Mesendoderm (in vitro differentiated cells): ENCODE results near the gene ATRN.
"Not testable (repeated sequence)": the region's sequence is repeated elsewhere in the genome, so short reads cannot be mapped to it uniquely, and the experiment has no call there.

ENCODE experiments used
- DNase-seq: peaks from one replicate; pipeline ENCODE4 v3.0.0; 2013
- H2AK5ac ChIP-seq: 2 replicates; pipeline ENCODE4 v1.6.1; 2013; ENCODE audit warnings: low read length, inconsistent platforms
- H2BK120ac ChIP-seq: 2 replicates; pipeline ENCODE4 v1.6.1; 2013; ENCODE audit warnings: low read depth, mild to moderate bottlenecking, low read length, moderate library complexity, mixed read lengths
- H2BK15ac ChIP-seq: replicated peaks from 2 replicates; pipeline ENCODE4 v1.6.1; 2013; ENCODE audit warnings: low read depth, mild to moderate bottlenecking, moderate library complexity
- H2BK5ac ChIP-seq: 2 replicates; pipeline ENCODE4 v1.6.1; 2013; ENCODE audit warnings: low read length, inconsistent platforms
- H3K18ac ChIP-seq: 2 replicates; pipeline ENCODE4 v1.6.1; 2013; ENCODE audit warnings: mild to moderate bottlenecking, low read length, mixed read lengths
- H3K23ac ChIP-seq: one replicate; pipeline ENCODE4 v1.6.1; 2013; ENCODE audit warnings: low read length
- H3K27ac ChIP-seq: 2 replicates; pipeline ENCODE4 v1.5.1; 2013; ENCODE audit warnings: low read depth, mild to moderate bottlenecking, inconsistent platforms, low read length, moderate library complexity
- H3K27me3 ChIP-seq: 2 replicates; pipeline ENCODE4 v1.6.1; 2013; ENCODE audit warnings: low read length, control low read depth, mild to moderate bottlenecking, inconsistent platforms; ENCODE audit not compliant: insufficient read depth, poor library complexity
- H3K36me3 ChIP-seq: 2 replicates; pipeline ENCODE4 v1.6.1; 2013; ENCODE audit warnings: low read length, inconsistent platforms; ENCODE audit not compliant: control insufficient read depth, insufficient read depth
- H3K4ac ChIP-seq: one replicate; pipeline ENCODE4 v1.6.1; 2013; ENCODE audit warnings: low read depth, mild to moderate bottlenecking, low read length, moderate library complexity
- H3K4me1 ChIP-seq: 2 replicates; pipeline ENCODE4 v1.6.1; 2013; ENCODE audit warnings: low read depth, low read length, inconsistent platforms; ENCODE audit not compliant: control insufficient read depth
- H3K4me2 ChIP-seq: 2 replicates; pipeline ENCODE4 v1.6.1; 2013; ENCODE audit warnings: low read length
- H3K4me3 ChIP-seq: 2 replicates; pipeline ENCODE4 v1.5.1; 2013; ENCODE audit warnings: mild to moderate bottlenecking, low read length
- H3K56ac ChIP-seq: one replicate; pipeline ENCODE4 v1.6.1; 2013; ENCODE audit warnings: low read length
- H3K79me1 ChIP-seq: 2 replicates; pipeline ENCODE4 v1.6.1; 2013; ENCODE audit warnings: low read length, inconsistent platforms
- H3K79me2 ChIP-seq: 2 replicates; pipeline ENCODE4 v1.6.1; 2013; ENCODE audit warnings: mild to moderate bottlenecking, low read length; ENCODE audit not compliant: control insufficient read depth, insufficient read depth
- H3K9ac ChIP-seq: 2 replicates; pipeline ENCODE4 v1.6.1; 2013; ENCODE audit warnings: low read length, inconsistent platforms
- H4K5ac ChIP-seq: one replicate; pipeline ENCODE4 v1.6.1; 2013; ENCODE audit warnings: low read length
- H4K8ac ChIP-seq: one replicate; pipeline ENCODE4 v1.6.1; 2013; ENCODE audit warnings: low read depth, mild to moderate bottlenecking, control low read depth, low read length, moderate library complexity
- WGBS: extraction: QIAGEN DNeasy Blood & Tissue Kit; methylation state at CpG from one replicate; pipeline ENCODE4 v1.1.7; 2013; ENCODE audit warnings: low lambda C conversion rate, missing lambda C conversion rate; ENCODE audit not compliant: insufficient coverage; ENCODE audit errors: extremely low coverage; 5-methylcytosine and 5-hydroxymethylcytosine counted together

ATRN gene

GRCh38 chr20:3505148-3505547 lies 34.3 kb downstream of the ATRN start:
- Histone ChIP-seq H3K27me3 (no peaks in the 10 kb centered on the region), H3K4me1 (no peaks in the 10 kb centered on the region), H3K56ac (no peak overlapping the region), H4K8ac (no peak overlapping the region), H3K18ac (no peak overlapping the region), H3K23ac (no peak overlapping the region), H3K9ac (no peak overlapping the region), H2BK120ac (no peak overlapping the region), H3K36me3 (no peaks in the 10 kb centered on the region), H3K4me3 (no peak overlapping the region), H2AK5ac (no peak overlapping the region), H3K27ac (no peak overlapping the region), H2BK5ac (no peak overlapping the region), H2BK15ac (no peak overlapping the region), H3K79me2 (no peaks in the 10 kb centered on the region), H3K4ac (no peak overlapping the region), H4K5ac (no peak overlapping the region), H3K4me2 (no peak overlapping the region), H3K79me1 (no peaks in the 10 kb centered on the region)
- no CpG with 5 or more reads among the region's 4 CpGs for WGBS
- no peak for DNase-seq

GRCh38 chr20:3509064-3509463 lies 38.2 kb downstream of the ATRN start:
- no peaks in the 10 kb centered on the region for H3K4me1 ChIP-seq
- no peak overlapping the region for H2BK5ac ChIP-seq
- no peak overlapping the region for H3K56ac ChIP-seq
- H3K9ac ChIP-seq = no peak overlapping the region
- no peak overlapping the region for H3K23ac ChIP-seq
- H4K8ac ChIP-seq = no peak overlapping the region
- H3K18ac ChIP-seq = no peak overlapping the region
- DNase-seq = no peak
- no peak overlapping the region for H2AK5ac ChIP-seq
- no peak overlapping the region for H3K4ac ChIP-seq
- H2BK15ac ChIP-seq = no peak overlapping the region
- no peak overlapping the region for H3K27ac ChIP-seq
- WGBS = no CpG with 5 or more reads among the region's 2 CpGs
- H3K4me2 ChIP-seq = no peak overlapping the region
- no peaks in the 10 kb centered on the region for H3K79me1 ChIP-seq
- no peaks in the 10 kb centered on the region for H3K79me2 ChIP-seq
- H2BK120ac ChIP-seq = no peak overlapping the region
- H4K5ac ChIP-seq = no peak overlapping the region
- no peak overlapping the region for H3K4me3 ChIP-seq
- H3K27me3 ChIP-seq = no peaks in the 10 kb centered on the region
- no peaks in the 10 kb centered on the region for H3K36me3 ChIP-seq

GRCh38 chr20:3510110-3510509 lies 39.3 kb downstream of the ATRN start:
- H3K4ac ChIP-seq = no peak overlapping the region
- no peak overlapping the region for H3K23ac ChIP-seq
- H4K5ac ChIP-seq = no peak overlapping the region
- H4K8ac ChIP-seq = no peak overlapping the region
- no peak overlapping the region for H3K27ac ChIP-seq
- H2BK5ac ChIP-seq = no peak overlapping the region
- H3K9ac ChIP-seq = no peak overlapping the region
- no peak overlapping the region for H3K18ac ChIP-seq
- no peak overlapping the region for H2BK120ac ChIP-seq
- no peaks in the 10 kb centered on the region for H3K36me3 ChIP-seq
- H3K4me2 ChIP-seq = no peak overlapping the region
- H3K4me1 ChIP-seq = no peaks in the 10 kb centered on the region
- no CpG with 5 or more reads among the region's 2 CpGs for WGBS
- DNase-seq = no peak
- H2BK15ac ChIP-seq = no peak overlapping the region
- H2AK5ac ChIP-seq = no peak overlapping the region
- H3K79me1 ChIP-seq = no peaks in the 10 kb centered on the region
- H3K27me3 ChIP-seq = no peaks in the 10 kb centered on the region
- no peak overlapping the region for H3K4me3 ChIP-seq
- H3K79me2 ChIP-seq = no peaks in the 10 kb centered on the region
- no peak overlapping the region for H3K56ac ChIP-seq

DNA sequence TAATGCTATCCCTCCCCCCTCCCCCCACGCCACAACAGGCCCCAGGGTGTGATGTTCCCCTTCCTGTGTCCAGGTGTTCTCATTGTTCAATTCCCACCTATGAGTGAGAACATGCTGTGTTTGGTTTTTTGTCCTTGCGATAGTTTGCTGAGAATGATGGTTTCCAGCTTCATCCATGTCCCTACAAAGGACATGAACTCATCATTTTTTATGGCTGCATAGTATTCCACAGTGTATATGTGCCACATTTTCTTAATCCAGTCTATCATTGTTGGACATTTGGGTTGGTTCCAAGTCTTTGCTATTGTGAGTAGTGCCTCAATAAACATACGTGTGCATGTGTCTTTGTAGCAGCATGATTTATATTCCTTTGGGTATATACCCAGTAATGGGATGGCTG lies 41.4 kb downstream of the ATRN start:
- H2AK5ac ChIP-seq, H3K79me2 ChIP-seq, H3K4me2 ChIP-seq, H3K56ac ChIP-seq, DNase-seq, H3K27ac ChIP-seq, H3K27me3 ChIP-seq, H2BK120ac ChIP-seq, H4K8ac ChIP-seq, H3K79me1 ChIP-seq, H4K5ac ChIP-seq, H3K18ac ChIP-seq, H3K9ac ChIP-seq, H2BK15ac ChIP-seq, H3K4me3 ChIP-seq, H3K4me1 ChIP-seq, H3K4ac ChIP-seq, H2BK5ac ChIP-seq, H3K23ac ChIP-seq, H3K36me3 ChIP-seq: not testable (repeated sequence)
- WGBS = no CpG with 5 or more reads among the region's 3 CpGs

GRCh38 chr20:3514012-3514642 lies 43.3 kb downstream of the ATRN start:
- Histone ChIP-seq H3K27me3 (no peaks in the 10 kb centered on the region), H3K23ac (no peak overlapping the region), H4K5ac (no peak overlapping the region), H3K56ac (no peak overlapping the region), H3K27ac (no peak overlapping the region), H3K9ac (no peak overlapping the region), H2BK120ac (no peak overlapping the region), H3K18ac (no peak overlapping the region), H3K4ac (no peak overlapping the region), H3K4me2 (no peak overlapping the region), H4K8ac (no peak overlapping the region), H3K4me1 (no peaks in the 10 kb centered on the region), H3K79me2 (no peaks in the 10 kb centered on the region), H3K79me1 (no peaks in the 10 kb centered on the region), H3K36me3 (no peaks in the 10 kb centered on the region), H2BK5ac (no peak overlapping the region), H3K4me3 (no peak overlapping the region), H2BK15ac (no peak overlapping the region), H2AK5ac (no peak overlapping the region)
- 100% methylated on average over 2 of the region's 3 CpGs for WGBS
- DNase-seq = no peak
